ENCODE data around the gene AK9. TPM values are rescaled to one million over a fixed set of nuclear protein-coding genes. Genes with fewer than 3 reads are reported as not detected.

AK9 gene
- polyA plus RNA-seq, 1 donor from 2014 or later, result 27.7 TPM

DNA sequence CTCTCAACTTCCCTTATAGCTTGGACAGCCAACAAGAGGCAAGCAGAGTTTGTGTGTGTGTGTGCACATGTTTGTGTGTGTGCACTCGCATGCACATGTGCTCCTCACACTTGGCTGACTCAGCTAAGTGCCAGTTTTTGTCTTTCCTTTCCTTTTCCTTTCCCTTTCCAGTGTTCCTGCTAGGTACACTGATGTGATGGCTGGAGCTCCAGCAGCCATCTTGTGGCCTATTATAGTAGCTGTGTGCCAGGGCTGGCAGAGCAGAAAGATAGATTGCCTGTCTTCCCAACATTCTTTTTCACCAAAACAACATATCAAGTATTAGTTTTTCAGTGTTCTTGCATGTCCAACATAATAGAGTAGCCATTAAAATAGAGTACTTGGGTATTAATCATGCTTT lies 79.5 kb downstream of the AK9 start:
- Histone ChIP-seq H3K4me2 (ENCODE audit: low read length) (no peak overlapping the region), H3K4me3 (ENCODE audit: low read length) (no peak overlapping the region), H3K27ac (ENCODE audit: low read length) (no peak overlapping the region), H3K27me3 (ENCODE audit: insufficient read depth, low read depth, low read length) (no peaks in the 10 kb centered on the region), H3F3A (ENCODE audit: insufficient read depth, low read length, poor library complexity, severe bottlenecking) (no peaks in the 10 kb centered on the region), H3K9ac (ENCODE audit: low read length) (no peak overlapping the region), H3K9me2 (ENCODE audit: insufficient read depth, low read length) (no peaks in the 10 kb centered on the region), H3K9me3 (ENCODE audit: low read length) (no peaks in the 10 kb centered on the region), H3K36me3 (ENCODE audit: insufficient read depth, low read length) (peaks cover 6% of the 10 kb centered on the region), H2AFZ (ENCODE audit: low read depth, low read length) (no peak overlapping the region), H3K79me2 (replicated peaks; ENCODE audit: insufficient read depth, low read length) (no peaks in the 10 kb centered on the region), H4K20me1 (ENCODE audit: insufficient read depth) (no peaks in the 10 kb centered on the region)
- TF ChIP-seq SMC3 (conservative IDR thresholded peaks at IDR 0.05; ENCODE audit: poor library complexity) (no peak), MXI1 (conservative IDR thresholded peaks at IDR 0.05; ENCODE audit: poor library complexity, severe bottlenecking) (no peak), REST (IDR thresholded peaks at IDR 0.05; ENCODE audit: borderline replicate concordance) (no peak), TAF1 (IDR thresholded peaks at IDR 0.05; ENCODE audit: low read depth) (no peak), POLR2AphosphoS5 (IDR thresholded peaks at IDR 0.05) (no peak), EP300 (conservative IDR thresholded peaks at IDR 0.05; ENCODE audit: poor library complexity, severe bottlenecking) (no peak), EZH2 (IDR thresholded peaks at IDR 0.05; ENCODE audit: borderline replicate concordance, insufficient read depth, low read length, poor library complexity, severe bottlenecking) (no peak), RAD21 (conservative IDR thresholded peaks at IDR 0.05) (no peak)
- TF ChIP-seq, protein P1, sequence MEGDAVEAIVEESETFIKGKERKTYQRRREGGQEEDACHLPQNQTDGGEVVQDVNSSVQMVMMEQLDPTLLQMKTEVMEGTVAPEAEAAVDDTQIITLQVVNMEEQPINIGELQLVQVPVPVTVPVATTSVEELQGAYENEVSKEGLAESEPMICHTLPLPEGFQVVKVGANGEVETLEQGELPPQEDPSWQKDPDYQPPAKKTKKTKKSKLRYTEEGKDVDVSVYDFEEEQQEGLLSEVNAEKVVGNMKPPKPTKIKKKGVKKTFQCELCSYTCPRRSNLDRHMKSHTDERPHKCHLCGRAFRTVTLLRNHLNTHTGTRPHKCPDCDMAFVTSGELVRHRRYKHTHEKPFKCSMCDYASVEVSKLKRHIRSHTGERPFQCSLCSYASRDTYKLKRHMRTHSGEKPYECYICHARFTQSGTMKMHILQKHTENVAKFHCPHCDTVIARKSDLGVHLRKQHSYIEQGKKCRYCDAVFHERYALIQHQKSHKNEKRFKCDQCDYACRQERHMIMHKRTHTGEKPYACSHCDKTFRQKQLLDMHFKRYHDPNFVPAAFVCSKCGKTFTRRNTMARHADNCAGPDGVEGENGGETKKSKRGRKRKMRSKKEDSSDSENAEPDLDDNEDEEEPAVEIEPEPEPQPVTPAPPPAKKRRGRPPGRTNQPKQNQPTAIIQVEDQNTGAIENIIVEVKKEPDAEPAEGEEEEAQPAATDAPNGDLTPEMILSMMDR (IDR thresholded peaks at IDR 0.05; ENCODE audit: poor library complexity, severe bottlenecking), result no peak

DNA sequence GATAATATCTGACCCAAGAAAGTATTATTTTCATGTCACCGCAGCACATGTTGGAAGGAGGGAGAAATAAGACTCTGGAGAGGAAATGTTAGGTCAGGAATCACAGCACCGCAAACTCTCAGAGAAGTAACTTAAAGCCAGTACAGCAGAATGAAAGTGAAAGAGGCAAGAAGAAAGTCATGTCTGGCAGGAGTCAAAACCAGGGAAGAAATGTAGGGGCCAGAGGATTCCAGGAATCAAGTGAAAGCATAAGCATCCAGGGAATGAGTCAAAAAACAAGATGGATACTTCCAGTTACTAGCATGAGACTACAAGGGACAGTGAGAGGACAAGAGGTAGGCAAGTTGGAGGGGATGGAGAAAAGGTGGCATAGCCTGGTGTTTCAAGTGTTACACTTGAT lies 80.4 kb downstream of the AK9 start:
- no peak overlapping the region for H3K27ac ChIP-seq (ENCODE audit: low read length)
- no peaks in the 10 kb centered on the region for H3K9me3 ChIP-seq (ENCODE audit: low read length)
- no peaks in the 10 kb centered on the region for H3K9me2 ChIP-seq (ENCODE audit: insufficient read depth, low read length)
- H3K9ac ChIP-seq (ENCODE audit: low read length), result no peak overlapping the region
- H4K20me1 ChIP-seq (ENCODE audit: insufficient read depth), result no peaks in the 10 kb centered on the region
- no peaks in the 10 kb centered on the region for H3K27me3 ChIP-seq (ENCODE audit: insufficient read depth, low read depth, low read length)
- no peak overlapping the region for H2AFZ ChIP-seq (ENCODE audit: low read depth, low read length)
- TF ChIP-seq EP300 (conservative IDR thresholded peaks at IDR 0.05; ENCODE audit: poor library complexity, severe bottlenecking) (no peak), RAD21 (conservative IDR thresholded peaks at IDR 0.05) (no peak)
- TF ChIP-seq, protein P1 (IDR thresholded peaks at IDR 0.05; ENCODE audit: poor library complexity, severe bottlenecking), result no peak
- H3K36me3 ChIP-seq (ENCODE audit: insufficient read depth, low read length), result peaks cover 6% of the 10 kb centered on the region
- H3K4me2 ChIP-seq (ENCODE audit: low read length), result no peak overlapping the region
- no peaks in the 10 kb centered on the region for H3F3A ChIP-seq (ENCODE audit: insufficient read depth, low read length, poor library complexity, severe bottlenecking)
- H3K4me3 ChIP-seq (ENCODE audit: low read length), result no peak overlapping the region
- H3K79me2 ChIP-seq (replicated peaks; ENCODE audit: insufficient read depth, low read length), result no peaks in the 10 kb centered on the region

Measured in neural cell (in vitro differentiated cells).